ENCODE data around the gene PPM1E.

DNA sequence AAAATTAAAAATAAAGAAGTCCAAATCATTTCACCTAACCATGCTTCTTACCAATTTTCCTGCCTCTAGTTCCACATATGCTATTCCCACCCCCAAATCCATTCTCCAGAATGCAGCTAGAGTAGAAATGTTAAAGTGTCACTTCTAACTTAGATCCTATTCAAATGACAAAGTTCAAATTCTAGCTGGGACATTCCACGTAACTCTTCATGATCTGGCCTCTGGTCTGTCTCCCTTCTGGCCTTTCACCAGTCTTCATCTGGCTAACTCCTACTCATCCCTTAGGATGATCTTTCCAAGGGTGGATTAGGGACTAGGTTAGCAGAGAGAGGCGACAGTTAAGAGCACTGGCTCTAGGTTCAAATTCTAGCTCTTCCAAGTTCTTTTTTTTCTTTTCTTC, 253.1 kb downstream of the PPM1E start:
- TF ChIP-seq, protein P1, sequence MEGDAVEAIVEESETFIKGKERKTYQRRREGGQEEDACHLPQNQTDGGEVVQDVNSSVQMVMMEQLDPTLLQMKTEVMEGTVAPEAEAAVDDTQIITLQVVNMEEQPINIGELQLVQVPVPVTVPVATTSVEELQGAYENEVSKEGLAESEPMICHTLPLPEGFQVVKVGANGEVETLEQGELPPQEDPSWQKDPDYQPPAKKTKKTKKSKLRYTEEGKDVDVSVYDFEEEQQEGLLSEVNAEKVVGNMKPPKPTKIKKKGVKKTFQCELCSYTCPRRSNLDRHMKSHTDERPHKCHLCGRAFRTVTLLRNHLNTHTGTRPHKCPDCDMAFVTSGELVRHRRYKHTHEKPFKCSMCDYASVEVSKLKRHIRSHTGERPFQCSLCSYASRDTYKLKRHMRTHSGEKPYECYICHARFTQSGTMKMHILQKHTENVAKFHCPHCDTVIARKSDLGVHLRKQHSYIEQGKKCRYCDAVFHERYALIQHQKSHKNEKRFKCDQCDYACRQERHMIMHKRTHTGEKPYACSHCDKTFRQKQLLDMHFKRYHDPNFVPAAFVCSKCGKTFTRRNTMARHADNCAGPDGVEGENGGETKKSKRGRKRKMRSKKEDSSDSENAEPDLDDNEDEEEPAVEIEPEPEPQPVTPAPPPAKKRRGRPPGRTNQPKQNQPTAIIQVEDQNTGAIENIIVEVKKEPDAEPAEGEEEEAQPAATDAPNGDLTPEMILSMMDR (IDR thresholded peaks at IDR 0.05; ENCODE audit: insufficient read depth, low read length, poor library complexity, severe bottlenecking) = no peak
- TF ChIP-seq EZH2phosphoT487 (conservative IDR thresholded peaks at IDR 0.05; ENCODE audit: low read length) = no peak
